ENCODE data around the gene SAMHD1. TPM values are rescaled to one million over a fixed set of nuclear protein-coding genes. Genes with fewer than 3 reads are reported as not detected.
A peak's percentile ranks its signal among the peaks of the same experiment; 100 is the strongest.
"Not testable (repeated sequence)": the region's sequence is repeated elsewhere in the genome, so short reads cannot be mapped to it uniquely, and the experiment has no call there.

Gene SAMHD1
- total and polyA plus RNA-seq, 2 of the 8 experiments (the other 6 are each of a cell fraction or from before 2014, with no cell fraction given), result 22.0 to 37.1 TPM

- H2BK120ac ChIP-seq (replicated peaks; ENCODE audit: low read depth, low read length); H4K91ac ChIP-seq (replicated peaks; ENCODE audit: insufficient read length, low read length); H2BK15ac ChIP-seq (ENCODE audit: low read length); H3K9me3 ChIP-seq (ENCODE audit: insufficient read depth in 2 of 2, low read depth in 1 of 2, low read length in 1 of 2); H3K27ac ChIP-seq (ENCODE audit: low read depth, low read length); H3K79me1 ChIP-seq (ENCODE audit: low read depth, low read length); H3K4me3 ChIP-seq (ENCODE audit: extremely low read depth in 1 of 4, insufficient read depth in 2 of 4, low read depth in 3 of 4, low read length in 4 of 4); H3K4me1 ChIP-seq (replicated peaks in 1 of 4; ENCODE audit: control insufficient read depth in 3 of 4, insufficient read depth in 4 of 4, low read length in 3 of 4); FAIRE-seq; H2BK20ac ChIP-seq (ENCODE audit: low read length); H3K23ac ChIP-seq (ENCODE audit: insufficient read length); DNase-seq (ENCODE audit: low read depth in 1 of 2, low spot score in 2 of 2); H4K20me1 ChIP-seq (replicated peaks in 1 of 2; ENCODE audit: control insufficient read depth in 1 of 2, insufficient read depth in 2 of 2, low read length in 2 of 2); H3K79me2 ChIP-seq (ENCODE audit: control insufficient read depth in 1 of 2, insufficient read depth in 2 of 2, low read length in 2 of 2); H3K18ac ChIP-seq (ENCODE audit: extremely low read depth, low read length); H3K36me3 ChIP-seq (ENCODE audit: control insufficient read depth in 2 of 4, insufficient read depth in 4 of 4, low read length in 3 of 4); H3K9ac ChIP-seq (replicated peaks in 1 of 4; ENCODE audit: extremely low read depth in 1 of 4, low read depth in 3 of 4, low read length in 3 of 4); H3K4me2 ChIP-seq (ENCODE audit: insufficient read depth in 1 of 2, low read depth in 2 of 2, low read length in 2 of 2); H4K8ac ChIP-seq (ENCODE audit: extremely low read depth, insufficient read depth, low read length); H3K4ac ChIP-seq (replicated peaks; ENCODE audit: insufficient read length, low read depth, low read length); H3K56ac ChIP-seq (replicated peaks; ENCODE audit: insufficient read length, low read depth, low read length); H4K5ac ChIP-seq (ENCODE audit: insufficient read length, low read depth, low read length); H3K14ac ChIP-seq (ENCODE audit: insufficient read length); H2AFZ ChIP-seq (ENCODE audit: low read length); H3K27me3 ChIP-seq (replicated peaks in 1 of 4; ENCODE audit: control insufficient read depth in 3 of 4, extremely low read depth in 1 of 4, insufficient read depth in 3 of 4, low read length in 3 of 4); H2BK12ac ChIP-seq (ENCODE audit: low read depth, low read length); H3K23me2 ChIP-seq (ENCODE audit: low read depth, low read length): not testable (repeated sequence)
- Histone ChIP-seq H2BK5ac (ENCODE audit: low read depth, low read length) (peak overlapping the region; percentile 39; the same call in 1 of the 2 replicates), H2AK5ac (ENCODE audit: low read depth, low read length) (peak overlapping the region; percentile 93; the same call in 1 of the 2 replicates)
- ChIA-PET POLR2A (ENCODE audit: partially characterized antibody) (interaction anchor here (2.1 to 8.6 kb wide), 3 partner anchors 16 to 48 kb away, joined by 6 to 54 read pairs (median 37); a partner anchor contains a TSS), CTCF (ENCODE audit: partially characterized antibody) (interaction anchor here (1.0 to 2.7 kb wide), 11 partner anchors 10 to 38 kb away, joined by 3 to 10 read pairs (median 5); a partner anchor contains a TSS)
- WGBS, 2 experiments (ENCODE audit: extremely low coverage in 1 of 2, insufficient coverage in 1 of 2, insufficient read length in 1 of 2, insufficient replicate concordance in 2 of 2, low coverage in 1 of 2, low lambda C conversion rate in 2 of 2, missing lambda C conversion rate in 1 of 2), result 89% methylated on average over 7 of the region's 9 CpGs; no CpG with 5 or more reads in 1 of the 2 experiments
Observed at GRCh38 chr20:36841030-36841429, 110.5 kb downstream of the SAMHD1 start.

Other genes starting within 250 kb of the SAMHD1 start
- 32.3 and 32.5 TPM in 2 replicates for gene NDRG3, start 205.6 kb downstream of the SAMHD1 start, total RNA-seq (2021; fragmentation: NEBNext Ultra II Directional; extraction: Animal tissue kit (Norgen Biotek cat#: 25700))
- gene NDRG3, start 205.6 kb downstream of the SAMHD1 start, polyA plus RNA-seq (2011; rRNA removed), result 19.8 and 25.7 TPM in 2 replicates
- 24.8 and 26.2 TPM in 2 replicates for gene DSN1, start 177.9 kb downstream of the SAMHD1 start, total RNA-seq (2021; fragmentation: NEBNext Ultra II Directional; extraction: Animal tissue kit (Norgen Biotek cat#: 25700))
- gene DSN1, start 177.9 kb downstream of the SAMHD1 start, polyA plus RNA-seq (2011; rRNA removed), result 8.5 and 12.0 TPM in 2 replicates
- 0.23 and 0.34 TPM in 2 replicates for gene TLDC2, start 75.6 kb downstream of the SAMHD1 start, total RNA-seq (2021; fragmentation: NEBNext Ultra II Directional; extraction: Animal tissue kit (Norgen Biotek cat#: 25700))
- 0.20 and 0.29 TPM in 2 replicates for gene TLDC2, start 75.6 kb downstream of the SAMHD1 start, polyA plus RNA-seq (2011; rRNA removed)
- gene RBL1, start 144.3 kb upstream of the SAMHD1 start, total RNA-seq (2021; fragmentation: NEBNext Ultra II Directional; extraction: Animal tissue kit (Norgen Biotek cat#: 25700)), result 12.3 and 13.3 TPM in 2 replicates
- 2.7 and 3.2 TPM in 2 replicates for gene RBL1, start 144.3 kb upstream of the SAMHD1 start, polyA plus RNA-seq (2011; rRNA removed)
- 226 and 236 TPM in 2 replicates for gene RPN2, start 227.6 kb upstream of the SAMHD1 start, total RNA-seq (2021; fragmentation: NEBNext Ultra II Directional; extraction: Animal tissue kit (Norgen Biotek cat#: 25700))
- gene RPN2, start 227.6 kb upstream of the SAMHD1 start, polyA plus RNA-seq (2011; rRNA removed), result 299 and 379 TPM in 2 replicates
- gene MROH8, start 227.8 kb upstream of the SAMHD1 start, total RNA-seq (2021; fragmentation: NEBNext Ultra II Directional; extraction: Animal tissue kit (Norgen Biotek cat#: 25700)), result 0.48 and 0.50 TPM in 2 replicates
- gene MROH8, start 227.8 kb upstream of the SAMHD1 start, polyA plus RNA-seq (2011; rRNA removed), result 0.67 and 0.86 TPM in 2 replicates